SK-N-SH treated with all-trans-retinoic acid at 6 μM for 48 hours (cell line): ENCODE data around the gene AGPAT1.

Source experiments
- ARNTL ChIP-seq: fragments of 450-650 bp; formaldehyde crosslinking; IDR thresholded peaks from 2 replicates; pipeline ENCODE4 v1.5.0; 2020; ENCODE audit warnings: low read depth, mild to moderate bottlenecking, moderate library complexity, borderline replicate concordance
- CSDC2 ChIP-seq: fragments of 250-450 bp; sonication (Bioruptor Pico); IDR thresholded peaks from 2 replicates; pipeline ENCODE4 v1.5.0; 2020; ENCODE audit warnings: mild to moderate bottlenecking, moderate library complexity
- RARB ChIP-seq: fragments of 250-450 bp; sonication (Bioruptor Pico); IDR thresholded peaks from 2 replicates; pipeline ENCODE4 v1.8.0; 2021; ENCODE audit warnings: mild to moderate bottlenecking, moderate library complexity
- ZFP30 ChIP-seq: fragments of 450-650 bp; formaldehyde crosslinking; IDR thresholded peaks from 2 replicates; pipeline ENCODE4 v1.5.0; 2022; ENCODE audit warnings: mild to moderate bottlenecking, moderate library complexity
- ZNF565 ChIP-seq: fragments of 450-650 bp; formaldehyde crosslinking; conservative IDR thresholded peaks from 2 replicates; pipeline ENCODE4 v1.5.0; 2020; ENCODE audit warnings: low read depth, mild to moderate bottlenecking, moderate library complexity
- TF ChIP-seq, protein P1 (sequence below): fragments of 250-450 bp; sonication (Bioruptor Pico); IDR thresholded peaks from 2 replicates; pipeline ENCODE4 v1.8.0; 2020; ENCODE audit warnings: mild to moderate bottlenecking, moderate library complexity, borderline replicate concordance

DNA sequence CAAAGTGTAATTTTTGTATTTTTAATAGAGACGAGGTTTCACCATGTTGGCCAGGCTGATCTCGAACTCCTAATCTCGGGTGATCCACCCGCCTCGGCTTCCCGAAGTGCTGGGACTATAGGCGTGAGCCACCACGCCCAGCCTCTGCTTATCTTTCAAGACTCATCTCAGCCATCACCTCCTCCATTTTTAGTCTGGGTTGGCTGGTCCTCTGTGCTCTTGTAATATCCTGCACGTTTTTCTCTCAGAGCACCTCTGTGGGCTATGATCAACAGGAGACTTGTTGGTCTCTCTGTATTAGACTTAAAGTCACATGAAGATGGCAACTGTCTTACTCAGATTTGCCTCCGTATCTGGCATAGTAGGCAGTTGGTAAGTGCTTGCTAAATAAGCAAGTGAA, 40.4 kb upstream of the AGPAT1 start:
- TF ChIP-seq ARNTL (CRISPR knock-in tag) = no peak
- TF ChIP-seq CSDC2 (CRISPR knock-in tag) = no peak
- no peak for TF ChIP-seq RARB (CRISPR knock-in tag)
- TF ChIP-seq, protein P1, sequence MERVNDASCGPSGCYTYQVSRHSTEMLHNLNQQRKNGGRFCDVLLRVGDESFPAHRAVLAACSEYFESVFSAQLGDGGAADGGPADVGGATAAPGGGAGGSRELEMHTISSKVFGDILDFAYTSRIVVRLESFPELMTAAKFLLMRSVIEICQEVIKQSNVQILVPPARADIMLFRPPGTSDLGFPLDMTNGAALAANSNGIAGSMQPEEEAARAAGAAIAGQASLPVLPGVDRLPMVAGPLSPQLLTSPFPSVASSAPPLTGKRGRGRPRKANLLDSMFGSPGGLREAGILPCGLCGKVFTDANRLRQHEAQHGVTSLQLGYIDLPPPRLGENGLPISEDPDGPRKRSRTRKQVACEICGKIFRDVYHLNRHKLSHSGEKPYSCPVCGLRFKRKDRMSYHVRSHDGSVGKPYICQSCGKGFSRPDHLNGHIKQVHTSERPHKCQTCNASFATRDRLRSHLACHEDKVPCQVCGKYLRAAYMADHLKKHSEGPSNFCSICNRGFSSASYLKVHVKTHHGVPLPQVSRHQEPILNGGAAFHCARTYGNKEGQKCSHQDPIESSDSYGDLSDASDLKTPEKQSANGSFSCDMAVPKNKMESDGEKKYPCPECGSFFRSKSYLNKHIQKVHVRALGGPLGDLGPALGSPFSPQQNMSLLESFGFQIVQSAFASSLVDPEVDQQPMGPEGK (CRISPR knock-in tag) = no peak
- TF ChIP-seq ZFP30 (CRISPR knock-in tag) = no peak
- no peak for TF ChIP-seq ZNF565
